ENCODE data around the gene WDFY1.

- TF ChIP-seq CTCF (IDR thresholded peaks at IDR 0.05) (no peak), POLR2A (IDR thresholded peaks at IDR 0.05) (no peak), POLR2AphosphoS5 (IDR thresholded peaks at IDR 0.05) (no peak), EP300 (IDR thresholded peaks at IDR 0.05) (no peak)
These were observed 50.2 kb downstream of the WDFY1 start for GRCh38 chr2:223894968-223895367.
